ENCODE measurements around the gene ACHE. TPM values are rescaled to one million over a fixed set of nuclear protein-coding genes. Genes with fewer than 3 reads are reported as not detected.

ACHE gene
- total RNA-seq, 2 experiments from 2014 or later, result not detected

DNA sequence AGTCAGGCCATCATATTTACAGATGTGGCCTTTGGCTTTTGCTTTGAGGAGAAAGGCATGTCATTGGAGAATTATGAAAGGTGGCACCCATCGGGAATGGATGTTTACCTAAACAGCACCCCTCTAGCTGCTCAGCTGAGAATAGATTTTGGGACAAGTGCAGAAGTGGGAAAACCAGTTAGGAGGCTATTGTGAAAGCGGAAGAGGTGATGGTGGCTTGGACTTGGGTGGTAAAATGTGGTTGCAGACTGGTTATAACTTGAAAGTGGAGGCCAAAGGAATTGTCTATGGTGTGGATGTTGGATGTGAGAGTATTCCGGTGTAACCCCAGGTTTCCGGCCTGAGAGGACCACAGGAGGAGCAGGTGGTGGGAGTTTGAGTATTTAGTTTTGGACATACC is 48.3 kb downstream of the ACHE start:
- DNase-seq, result no peak
- Mint-ChIP-seq H3K27ac (no peak overlapping the region), H3K4me1 (peaks cover 4% of the 10 kb centered on the region), H3K27me3 (no peaks in the 10 kb centered on the region), H3K9me3 (no peaks in the 10 kb centered on the region), H3K36me3 (ENCODE audit: low read depth) (no peaks in the 10 kb centered on the region), H3K4me3 (no peak overlapping the region)
- ChIA-PET CTCF (interaction anchor here (1.3 kb wide), 1 partner anchor 11 kb away, joined by 4 read pairs; no protein-coding TSS in a partner anchor), POLR2A (no interaction called here)

DNA sequence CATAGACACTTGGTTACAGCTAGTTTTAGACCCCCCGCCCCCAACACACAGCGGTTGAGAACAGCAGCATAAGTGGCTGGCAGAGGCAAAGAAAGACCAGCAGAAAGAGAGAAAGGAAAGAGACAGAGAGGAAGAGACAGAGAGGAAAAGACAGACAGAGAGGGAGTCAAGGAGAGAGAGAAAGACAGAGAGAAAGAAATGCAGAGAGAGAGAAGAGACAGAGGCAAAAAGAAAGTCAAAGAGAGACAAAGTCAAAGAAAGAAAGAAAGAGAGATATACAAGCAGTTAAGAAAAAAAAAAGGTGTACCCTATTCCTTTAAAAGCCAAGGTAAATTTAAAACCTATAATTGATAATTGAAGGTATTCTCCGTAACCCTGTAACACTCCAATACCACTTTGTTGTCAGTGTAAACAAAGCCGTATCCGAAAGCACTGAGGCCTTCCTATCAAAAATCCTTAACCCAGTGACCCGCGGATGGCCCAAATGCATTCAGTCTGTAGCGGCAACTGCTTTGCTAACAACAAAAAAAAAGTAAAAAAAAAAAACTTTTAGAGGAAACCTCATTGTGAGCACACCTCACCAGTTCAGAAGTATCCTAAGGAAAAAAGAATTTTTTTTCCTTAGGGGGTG is 55.1 kb downstream of the ACHE start:
- peaks cover 24% of the 10 kb centered on the region for H3K4me1 Mint-ChIP-seq
- POLR2A ChIA-PET, result no interaction called here

More for the DNA sequence above, 55.1 kb downstream of the ACHE start:
- DNase-seq, result no peak
- no peak overlapping the region for H3K27ac Mint-ChIP-seq
- peaks cover 2% of the 10 kb centered on the region for H3K27me3 Mint-ChIP-seq
- no peak overlapping the region for H3K4me3 Mint-ChIP-seq
- H3K9me3 Mint-ChIP-seq, result no peaks in the 10 kb centered on the region
- no peaks in the 10 kb centered on the region for H3K36me3 Mint-ChIP-seq (ENCODE audit: low read depth)
- CTCF ChIA-PET, result no interaction called here

Small RNA genes within 50 kb of the gene (microRNA-seq; reads per million reads assigned to microRNA genes)
- 0.84 reads per million for gene MIR6875 (ENCODE audit: borderline microRNAs expressed, borderline replicate concordance)

Other genes with a start within 250 kb of the ACHE start
- not detected for gene ACTL6B, start 239.4 kb downstream of the ACHE start, total RNA-seq
- 100 to 1,000 TPM; 238 to 249 TPM for gene GNB2, start 222.1 kb downstream of the ACHE start, total RNA-seq
- 10 to 100 TPM; 48.7 to 55.5 TPM for gene GIGYF1, start 201.6 kb downstream of the ACHE start, total RNA-seq
- gene POP7, start 189.8 kb downstream of the ACHE start, total RNA-seq, result 10 to 100 TPM; 39.9 to 40.5 TPM
- not detected for gene EPO, start 175.4 kb downstream of the ACHE start, total RNA-seq
- not detected for gene ZAN, start 162.3 kb downstream of the ACHE start, total RNA-seq
- 1 to 10 TPM; 1.6 to 2.1 TPM for gene EPHB4, start 68.4 kb downstream of the ACHE start, total RNA-seq
- gene SLC12A9, start 43.2 kb downstream of the ACHE start, total RNA-seq, result 10 to 100 TPM; 44.1 to 49.1 TPM
- gene TRIP6, start 28.5 kb downstream of the ACHE start, total RNA-seq, result 10 to 100 TPM; 24.8 to 34.2 TPM
- gene SRRT, start 20.8 kb downstream of the ACHE start, total RNA-seq, result 100 to 1,000 TPM; 262 to 280 TPM
- 1 to 10 TPM; 2.3 to 3.1 TPM for gene UFSP1, start 6.2 kb downstream of the ACHE start, total RNA-seq
- gene MUC3A, start 53.6 kb upstream of the ACHE start, total RNA-seq, result not detected
- not detected for gene MUC12, start 73.7 kb upstream of the ACHE start, total RNA-seq
- gene MUC17, start 124.2 kb upstream of the ACHE start, total RNA-seq, result not detected
- gene TRIM56, start 189.6 kb upstream of the ACHE start, total RNA-seq, result 10 to 100 TPM; 54.2 to 72.3 TPM
- under 1 TPM; 0.05 to 0.27 TPM for gene SERPINE1, start 231.2 kb upstream of the ACHE start, total RNA-seq

Data from activated CD4-positive, alpha-beta T cell treated with anti-CD3 and anti-CD28 coated beads, Interleukin-2, amount 10 ng/mL, durations not matched to agents 7 days and 5 days (primary cell).